GM23338 (cell line): ENCODE results near the gene KATNAL1. TPM values are rescaled to one million over a fixed set of nuclear protein-coding genes. Genes with fewer than 3 reads are reported as not detected.

ENCODE experiments used
- ATAC-seq: fragments of 200-7000 bp; cut with Tn5 transposase; 3 replicates; pipeline ENCODE4 v1.9.1; 2020
- DNase-seq: peaks from one replicate; pipeline ENCODE4 v3.0.0-alpha.2; 2015; ENCODE audit warnings: low spot score
- H2AFZ ChIP-seq: fragments of 200-600 bp; sonication (generic); 2 replicates; pipeline ENCODE4 v1.8.0; 2016; ENCODE audit warnings: antibody characterized with exemption, mild to moderate bottlenecking, moderate library complexity
- H3F3A ChIP-seq: fragments of 200-600 bp; sonication (generic); replicated peaks from 2 replicates; pipeline ENCODE4 v1.8.0; 2017; ENCODE audit warnings: antibody characterized with exemption, mixed run types, low read depth
- H3K27ac ChIP-seq: fragments of 200-600 bp; sonication (generic); 2 replicates; pipeline ENCODE4 v1.6.1; 2016; ENCODE audit warnings: low read depth
- H3K27me3 ChIP-seq: fragments of 200-600 bp; sonication (generic); 2 replicates; pipeline ENCODE4 v1.8.0; 2016; ENCODE audit warnings: mild to moderate bottlenecking, mixed run types, moderate library complexity; ENCODE audit not compliant: insufficient read depth
- H3K36me3 ChIP-seq: fragments of 200-600 bp; sonication (generic); 2 replicates; pipeline ENCODE4 v1.8.0; 2016; ENCODE audit warnings: mild to moderate bottlenecking; ENCODE audit not compliant: insufficient read depth
- H3K4me1 ChIP-seq: fragments of 200-600 bp; sonication (generic); 2 replicates; pipeline ENCODE4 v1.8.0; 2016; ENCODE audit warnings: mild to moderate bottlenecking, moderate library complexity; ENCODE audit not compliant: insufficient read depth
- H3K4me2 ChIP-seq: fragments of 200-600 bp; sonication (generic); 2 replicates; pipeline ENCODE4 v1.7.1; 2017; ENCODE audit warnings: mixed run types
- H3K4me3 ChIP-seq: fragments of 200-600 bp; sonication (generic); 2 replicates; pipeline ENCODE4 v1.6.1; 2016; ENCODE audit warnings: mixed run types
- H3K79me2 ChIP-seq: fragments of 200-600 bp; sonication (generic); replicated peaks from 2 replicates; pipeline ENCODE4 v1.8.0; 2017; ENCODE audit warnings: mild to moderate bottlenecking; ENCODE audit not compliant: insufficient read depth
- H3K9me2 ChIP-seq: fragments of 200-600 bp; sonication (generic); 2 replicates; pipeline ENCODE4 v1.8.0; 2017; ENCODE audit not compliant: insufficient read depth
- H4K20me1 ChIP-seq: fragments of 200-600 bp; sonication (generic); replicated peaks from 2 replicates; pipeline ENCODE4 v1.8.0; 2017; ENCODE audit warnings: mild to moderate bottlenecking; ENCODE audit not compliant: insufficient read depth
- H3K27ac Mint-ChIP-seq: 2 replicates; pipeline ENCODE4 v1.8.0; 2020; ENCODE audit warnings: inconsistent platforms, mild to moderate bottlenecking, moderate library complexity, mixed read lengths
- H3K27me3 Mint-ChIP-seq: 3 replicates; pipeline ENCODE4 v1.8.0; 2022; ENCODE audit warnings: low read depth, mild to moderate bottlenecking, moderate library complexity, mixed read lengths, inconsistent platforms; ENCODE audit not compliant: insufficient read depth, poor library complexity
- H3K36me3 Mint-ChIP-seq: 3 replicates; pipeline ENCODE4 v1.8.0; 2021; ENCODE audit warnings: low read depth, mild to moderate bottlenecking, inconsistent platforms, moderate library complexity, mixed read lengths
- H3K4me1 Mint-ChIP-seq: 3 replicates; pipeline ENCODE4 v1.8.0; 2020; ENCODE audit warnings: mild to moderate bottlenecking, inconsistent platforms, mixed read lengths
- H3K4me3 Mint-ChIP-seq: 3 replicates; pipeline ENCODE4 v1.8.0; 2021; ENCODE audit warnings: moderate library complexity, mild to moderate bottlenecking, inconsistent platforms, mixed read lengths
- H3K9me3 Mint-ChIP-seq: 3 replicates; pipeline ENCODE4 v1.8.0; 2020; ENCODE audit warnings: moderate library complexity, mild to moderate bottlenecking, inconsistent platforms, mixed read lengths
- CREB1 ChIP-seq: fragments of 250-450 bp; sonication (Bioruptor Pico); IDR thresholded peaks from 2 replicates; pipeline ENCODE4 v1.5.0; 2020; ENCODE audit warnings: low read depth, mild to moderate bottlenecking, moderate library complexity
- CTCF ChIP-seq, 2 experiments: fragments of 200-600 bp in 1 of 2; sonication (generic) in 1 of 2; conservative IDR thresholded peaks; 2 replicates each; pipeline versions ENCODE4 v1.5.1 to v1.6.1; 2016 to 2017; ENCODE audit warnings: antibody characterized with exemption in 2 of 2, low read depth in 2 of 2, mild to moderate bottlenecking in 2 of 2, moderate library complexity in 1 of 2
- EZH2 ChIP-seq: fragments of 200-600 bp; sonication (generic); IDR thresholded peaks from one replicate; pipeline ENCODE4 v1.8.0; 2017; ENCODE audit warnings: antibody characterized with exemption, mild to moderate bottlenecking, low read depth; ENCODE audit not compliant: unreplicated experiment
- EZH2phosphoT487 ChIP-seq: fragments of 200-600 bp; sonication (generic); IDR thresholded peaks from one replicate; pipeline ENCODE4 v1.8.1; 2018; ENCODE audit warnings: antibody characterized with exemption; ENCODE audit not compliant: unreplicated experiment
- JUNB ChIP-seq: IDR thresholded peaks from one replicate; pipeline ENCODE4 v1.6.1; 2016; ENCODE audit warnings: antibody characterized with exemption; ENCODE audit not compliant: unreplicated experiment
- NANOG ChIP-seq: IDR thresholded peaks from 2 replicates; pipeline ENCODE4 v1.6.1; 2016; ENCODE audit warnings: antibody characterized with exemption, borderline replicate concordance
- POLR2AphosphoS5 ChIP-seq: IDR thresholded peaks from 2 replicates; pipeline ENCODE4 v1.6.1; 2016; ENCODE audit warnings: antibody characterized with exemption, low read depth
- REST ChIP-seq: IDR thresholded peaks from one replicate; pipeline ENCODE4 v1.6.1; 2018; ENCODE audit warnings: antibody characterized with exemption; ENCODE audit not compliant: unreplicated experiment
- STAT1 ChIP-seq: IDR thresholded peaks from one replicate; pipeline ENCODE4 v1.6.1; 2016; ENCODE audit warnings: antibody characterized with exemption; ENCODE audit not compliant: unreplicated experiment
- ZNF331 ChIP-seq: fragments of 250-450 bp; sonication (Bioruptor Pico); IDR thresholded peaks from 2 replicates; pipeline ENCODE4 v1.5.0; 2020; ENCODE audit warnings: low read depth, mild to moderate bottlenecking, moderate library complexity
- ZNF462 ChIP-seq: fragments of 250-450 bp; sonication (Bioruptor Pico); IDR thresholded peaks from 2 replicates; pipeline ENCODE4 v1.5.0; 2020; ENCODE audit warnings: mild to moderate bottlenecking, moderate library complexity
- polyA plus RNA-seq: library from polyadenylated mRNA; unstranded; fragments of >200 nt; fragmentation: Nextera tagmentation; extraction: Ambion mirVana; gene quantifications from 2 replicates; pipeline ENCODE4 v1.2.1, GENCODE V29; 2016
- total RNA-seq: library from RNA; depleted of rRNA; stranded (reverse); fragments of >200 nt; shearing (Covaris generic); gene quantifications from 2 replicates; pipeline ENCODE4 v1.2.3, GENCODE V29; 2014

KATNAL1 gene
- total and polyA plus RNA-seq, 2 experiments from 2014 or later, result 6.1 to 11.5 TPM

- TF ChIP-seq REST (no peak), EZH2 (no peak), POLR2AphosphoS5 (no peak)
Observed at GRCh38 chr13:30313311-30313710, 6.0 kb upstream of the KATNAL1 start (continued).

GRCh38 chr13:30312904-30313303, 5.6 kb upstream of the KATNAL1 start:
- no peaks in the 10 kb centered on the region for H3K27me3 Mint-ChIP-seq
- Histone ChIP-seq H3K79me2 (0 out of 2 replicates have a peak, but pooled peaks cover 4% of the 10 kb centered on the region), H3K27me3 (no peaks in the 10 kb centered on the region), H3K4me2 (no peak overlapping the region), H4K20me1 (no peaks in the 10 kb centered on the region), H3K9me2 (no peaks in the 10 kb centered on the region), H3F3A (no peaks in the 10 kb centered on the region), H2AFZ (no peak overlapping the region), H3K36me3 (no peaks in the 10 kb centered on the region), H3K4me3 (no peak overlapping the region), H3K27ac (no peak overlapping the region), H3K4me1 (peaks cover 19% of the 10 kb centered on the region)
- H3K27ac Mint-ChIP-seq, result no peak overlapping the region
- H3K4me1 Mint-ChIP-seq, result peaks cover 6% of the 10 kb centered on the region
- H3K36me3 Mint-ChIP-seq, result no peaks in the 10 kb centered on the region
- no peak for DNase-seq
- no peak overlapping the region for H3K4me3 Mint-ChIP-seq
- no peak for ATAC-seq
- H3K9me3 Mint-ChIP-seq, result no peaks in the 10 kb centered on the region
- TF ChIP-seq CREB1 (CRISPR knock-in tag) (no peak), EZH2phosphoT487 (no peak), STAT1 (no peak), JUNB (no peak), REST (no peak), CTCF (conservative IDR thresholded peaks at IDR 0.05; ENCODE audit: low read depth in 2 of 2) (no peak), ZNF331 (CRISPR knock-in tag) (no peak), NANOG (no peak), ZNF462 (CRISPR knock-in tag) (no peak)
